K562 (cell line): Measurements from ENCODE around the gene FUNDC1. TPM values are rescaled to one million over a fixed set of nuclear protein-coding genes. Genes with fewer than 3 reads are reported as not detected.

Experiments
- AFF1 ChIP-seq, 2 experiments: fragments of 450-650 bp; IDR thresholded peaks; 2 replicates each; pipeline ENCODE4 v1.6.1; 2018; ENCODE audit warnings: mild to moderate bottlenecking in 2 of 2, low read depth in 1 of 2; ENCODE audit not compliant: partially characterized antibody in 2 of 2
- ATF4 ChIP-seq: fragments of 450-650 bp; formaldehyde crosslinking; IDR thresholded peaks from 2 replicates; pipeline ENCODE4 v1.4.0; 2022; ENCODE audit warnings: mild to moderate bottlenecking, moderate library complexity
- CREBBP ChIP-seq: IDR thresholded peaks from one replicate; pipeline ENCODE4 v1.6.1; 2012; ENCODE audit warnings: low read depth, mild to moderate bottlenecking, control low read depth, inconsistent platforms, low read length
- CREM ChIP-seq: IDR thresholded peaks from 2 replicates; pipeline ENCODE4 v1.6.1; 2014; ENCODE audit warnings: antibody characterized with exemption, low read depth
- HDAC8 ChIP-seq: fragments of 450-650 bp; IDR thresholded peaks from 2 replicates; pipeline ENCODE4 v1.6.1; 2016; ENCODE audit warnings: mild to moderate bottlenecking, missing genetic modification characterization, moderate library complexity, missing compliant biosample characterization
- HMGN3 ChIP-seq: IDR thresholded peaks from 2 replicates; pipeline ENCODE4 v1.6.1; 2011; ENCODE audit warnings: borderline replicate concordance, low read depth, mild to moderate bottlenecking, mixed read lengths, low read length; ENCODE audit not compliant: insufficient read length; ENCODE audit errors: extremely low read depth
- MTA2 ChIP-seq: fragments of 450-650 bp; IDR thresholded peaks from 2 replicates; pipeline ENCODE4 v1.6.1; 2016; ENCODE audit warnings: low read depth
- NFATC3 ChIP-seq: fragments of 450-650 bp; IDR thresholded peaks from 2 replicates; pipeline ENCODE4 v1.6.1; 2017; ENCODE audit warnings: mild to moderate bottlenecking
- NFXL1 ChIP-seq: fragments of 450-650 bp; formaldehyde crosslinking; IDR thresholded peaks from 2 replicates; pipeline ENCODE4 v1.4.0; 2021; ENCODE audit warnings: mild to moderate bottlenecking
- RBM34 ChIP-seq: fragments of 200-400 bp; formaldehyde crosslinking; IDR thresholded peaks from 2 replicates; pipeline ENCODE4 v1.6.1; 2018; ENCODE audit warnings: low read length, borderline replicate concordance; ENCODE audit not compliant: insufficient read depth
- SRF ChIP-seq, 2 experiments: fragments of 250-450, 450-650 bp in 1 of 2; sonication (Bioruptor Pico) in 1 of 2; sonication (generic) in 1 of 2; formaldehyde crosslinking; IDR thresholded peaks; 2 replicates each; pipeline versions ENCODE4 v1.5.0 to v1.5.1; 2020 to 2022; ENCODE audit warnings: mild to moderate bottlenecking in 1 of 2, missing genetic modification reagents in 1 of 2
- TEAD1 ChIP-seq, 2 experiments: fragments of 450-650 bp in 1 of 2; sonication (generic) in 1 of 2; formaldehyde crosslinking; IDR thresholded peaks; 2 replicates each; pipeline versions ENCODE4 v1.4.0 to v1.8.0; 2020 to 2022; ENCODE audit warnings: mild to moderate bottlenecking in 2 of 2, missing genetic modification reagents in 1 of 2
- TEAD4 ChIP-seq, 2 experiments: sonication (generic) in 1 of 2; formaldehyde crosslinking in 1 of 2; IDR thresholded peaks; 2 replicates each; pipeline versions ENCODE4 v1.6.1 to v1.8.0; 2012 to 2022; ENCODE audit warnings: borderline replicate concordance in 1 of 2, inconsistent platforms in 1 of 2, low read length in 1 of 2, mild to moderate bottlenecking in 1 of 2, missing genetic modification reagents in 1 of 2
- TFAM ChIP-seq: fragments of 250-450 bp; sonication (Bioruptor Pico); conservative IDR thresholded peaks from 2 replicates; pipeline ENCODE4 v1.5.0; 2021; ENCODE audit warnings: mild to moderate bottlenecking, moderate library complexity
- THRA ChIP-seq: fragments of 450-650 bp; IDR thresholded peaks from 2 replicates; pipeline ENCODE4 v1.6.1; 2017; ENCODE audit warnings: mild to moderate bottlenecking, moderate library complexity
- XRCC3 ChIP-seq: fragments of 450-650 bp; IDR thresholded peaks from 2 replicates; pipeline ENCODE4 v1.6.1; 2017; ENCODE audit warnings: mild to moderate bottlenecking, moderate library complexity
- ZC3H8 ChIP-seq: fragments of 450-650 bp; IDR thresholded peaks from 2 replicates; pipeline ENCODE4 v1.6.1; 2017
- ZFP30 ChIP-seq: fragments of 250-450 bp; sonication (Bioruptor Pico); IDR thresholded peaks from 2 replicates; pipeline ENCODE4 v1.8.0; 2022; ENCODE audit warnings: moderate library complexity, mild to moderate bottlenecking, inconsistent platforms, borderline replicate concordance
- ZNF274 ChIP-seq: IDR thresholded peaks from 2 replicates; pipeline ENCODE4 v1.6.1; 2011; ENCODE audit warnings: low read depth, mild to moderate bottlenecking, low read length, moderate library complexity, borderline replicate concordance
- ZNF398 ChIP-seq: fragments of 250-450 bp; sonication (Bioruptor Pico); IDR thresholded peaks from 2 replicates; pipeline ENCODE4 v1.8.0; 2021; ENCODE audit warnings: moderate library complexity, mild to moderate bottlenecking, inconsistent platforms
- polyA plus RNA-seq, 8 experiments: library from polyadenylated mRNA; depleted of rRNA in 4 of 8; stranded (reverse) in 5 of 8; unstranded in 3 of 8; fragments of >200 nt; fragmentation: Nextera tagmentation in 2 of 8; fragmentation: Illumina TruSeq in 1 of 8; extraction: Ambion mirVana in 2 of 8; extraction: Trizol in 1 of 8; gene quantifications; 2 replicates each; pipeline versions ENCODE4 v1.2.1 to v1.2.3, GENCODE V29; 2011 to 2014; ENCODE audit warnings: inconsistent platforms in 1 of 8, missing spikeins in 1 of 8
- total RNA-seq, 7 experiments: library from RNA; depleted of rRNA in 6 of 7; stranded (reverse); fragments of >200 nt in 6 of 7; fragmentation: Illumina TruSeq in 2 of 7; extraction: Trizol in 2 of 7; gene quantifications; 2 replicates each; pipeline versions ENCODE4 v1.2.1 to v1.2.3, GENCODE V29; 2011 to 2021; ENCODE audit warnings: low replicate concordance in 1 of 7

The FUNDC1 gene
- total and polyA plus RNA-seq, 9 of the 15 experiments (the other 6 are each of a cell fraction or from before 2014, with no cell fraction given), result 15.6 to 59.1 (median 29.3) TPM

- no peak for TF ChIP-seq NFATC3
- no peak for TF ChIP-seq ZNF274
- TF ChIP-seq RBM34, result no peak
- no peak for TF ChIP-seq MTA2
- TF ChIP-seq ZC3H8, result no peak
- no peak for TF ChIP-seq CREBBP
- TF ChIP-seq THRA, result no peak
- no peak for TF ChIP-seq CREM
- TF ChIP-seq XRCC3, result no peak
- TF ChIP-seq HMGN3, result no peak
- peak; percentile 89 for TF ChIP-seq ATF4 (CRISPR knock-in tag)
- TF ChIP-seq TEAD4 (IDR thresholded peaks at IDR 0.05; ENCODE audit: low read length), result no peak
- no peak for TF ChIP-seq TEAD4 (CRISPR knock-in tag; IDR thresholded peaks at IDR 0.05; ENCODE audit: borderline replicate concordance)
- no peak for TF ChIP-seq NFXL1 (CRISPR knock-in tag)
- no peak for TF ChIP-seq ZFP30 (CRISPR knock-in tag)
- no peak for TF ChIP-seq TFAM (CRISPR knock-in tag)
- no peak for TF ChIP-seq SRF (CRISPR knock-in tag; IDR thresholded peaks at IDR 0.05)
- TF ChIP-seq TEAD1 (CRISPR knock-in tag; IDR thresholded peaks at IDR 0.05), result peak in 1 of 2 experiments; percentile 91; a peak in 2 of 4 replicates
- TF ChIP-seq AFF1 (IDR thresholded peaks at IDR 0.05; ENCODE audit: low read depth in 1 of 2, partially characterized antibody in 2 of 2), result no peak
- 0 out of 2 replicates have a peak, but pooled peaks have one; percentile 55 for TF ChIP-seq HDAC8 (tag)
- peak; percentile 62; the same call in 1 of the 2 replicates for TF ChIP-seq ZNF398 (CRISPR knock-in tag)
Measured at GRCh38 chrX:44483965-44484606, 58.6 kb downstream of the FUNDC1 start (continued).
